Measurements from ENCODE around the gene ZNF112.
"Not testable (repeated sequence)": the region's sequence is repeated elsewhere in the genome, so short reads cannot be mapped to it uniquely, and the experiment has no call there.

ZNF112 gene

GRCh38 chr19:44356383-44357111 is at the start of gene ZNF112:
Gene ZNF112 (minus strand): TSS chr19:44356680. CDS start chr19:44340539, 16,141 bp downstream.
- DNase-seq (ENCODE audit: low read depth): peak; percentile 91

DNA sequence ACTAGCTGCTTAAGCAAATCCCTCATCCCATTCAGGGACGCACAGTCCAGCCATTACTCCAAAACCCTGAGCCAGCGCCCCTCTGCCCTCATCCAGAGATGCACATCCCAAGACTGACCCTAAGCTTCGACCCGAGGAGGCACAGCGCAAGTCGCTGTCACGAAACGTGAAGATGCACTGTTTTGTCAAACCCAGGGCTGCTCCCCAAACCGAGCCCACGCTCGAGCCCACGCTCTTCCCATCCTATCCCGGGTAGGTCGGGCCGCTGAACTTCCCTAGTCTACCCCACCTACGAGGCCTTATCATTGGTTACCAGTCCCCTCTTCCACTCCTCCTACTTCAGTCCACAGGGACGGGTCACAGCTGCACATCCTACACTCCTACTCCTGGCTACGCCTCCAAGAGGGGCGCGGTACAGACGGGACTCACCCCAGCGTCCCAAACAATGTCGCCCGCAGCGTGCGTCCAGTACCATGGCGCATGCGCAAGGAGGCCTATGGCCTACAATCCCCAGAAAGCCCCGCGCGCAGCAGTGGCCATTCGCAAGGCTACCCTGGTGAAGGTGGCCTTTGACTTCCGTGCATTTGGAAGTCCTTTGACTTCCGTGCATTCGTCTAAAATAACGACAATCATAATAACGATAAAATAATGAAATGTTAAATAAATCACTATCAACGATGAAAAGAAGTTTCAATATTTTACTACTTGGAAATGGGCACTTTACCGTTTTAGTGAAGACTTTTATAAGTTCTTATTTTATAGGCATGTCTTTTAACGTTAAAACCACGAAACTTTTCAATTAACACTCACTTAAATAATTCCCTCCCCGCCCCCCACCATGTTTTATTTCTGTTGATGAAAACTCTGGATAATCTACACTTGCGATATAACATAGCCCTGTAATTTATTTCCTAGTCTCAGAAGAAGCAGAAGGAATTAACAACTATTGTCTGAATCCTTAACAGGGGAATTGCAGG is 44.9 kb upstream of the ZNF112 start, which contains the start of gene ZNF285:
Gene ZNF285, minus strand, starts transcription at position 470 of the 977 bp plus-strand sequence. CDS start 4,395 bp downstream, outside the sequence.
- peak; percentile 98 for DNase-seq (ENCODE audit: low read depth)

- DNase-seq (ENCODE audit: low read depth): not testable (repeated sequence)
These were observed 32.8 kb upstream of the ZNF112 start for GRCh38 chr19:44389268-44389667.

GRCh38 chr19:44374789-44375188 is 18.3 kb upstream of the ZNF112 start:
- no peak for DNase-seq (ENCODE audit: low read depth)

DNA sequence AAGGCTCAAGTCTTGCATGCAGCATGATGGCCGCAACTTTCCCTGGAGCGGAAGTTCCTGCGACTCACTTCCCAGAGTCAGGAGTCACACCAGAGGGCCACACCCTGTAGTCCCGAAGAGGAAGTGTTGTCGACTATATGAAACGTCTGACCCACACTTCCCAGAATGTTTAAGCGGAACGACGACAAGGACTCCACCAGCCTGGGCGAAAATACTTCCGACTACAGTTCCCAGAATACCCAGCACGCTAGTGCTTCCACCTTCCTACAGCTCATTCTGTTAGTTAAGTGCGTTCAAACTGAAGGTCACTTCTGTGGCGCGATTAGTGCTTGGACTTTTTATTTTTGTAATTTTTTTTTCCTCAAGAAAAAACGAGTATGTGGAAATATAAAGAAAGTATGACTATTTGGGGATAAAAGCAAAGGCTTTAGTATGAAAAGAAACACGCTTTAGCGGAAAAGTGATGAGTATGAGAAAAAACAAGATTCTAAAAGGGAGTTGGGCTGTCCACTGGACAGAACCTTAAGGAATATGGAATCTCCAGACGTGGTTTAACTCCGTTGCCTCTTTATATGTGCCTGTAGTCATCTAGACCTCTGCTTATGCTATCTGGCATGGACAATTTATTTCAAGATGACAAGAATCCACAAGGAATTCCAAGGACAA is 15.5 kb upstream of the ZNF112 start:
- DNase-seq (ENCODE audit: low read depth): no peak

DNA sequence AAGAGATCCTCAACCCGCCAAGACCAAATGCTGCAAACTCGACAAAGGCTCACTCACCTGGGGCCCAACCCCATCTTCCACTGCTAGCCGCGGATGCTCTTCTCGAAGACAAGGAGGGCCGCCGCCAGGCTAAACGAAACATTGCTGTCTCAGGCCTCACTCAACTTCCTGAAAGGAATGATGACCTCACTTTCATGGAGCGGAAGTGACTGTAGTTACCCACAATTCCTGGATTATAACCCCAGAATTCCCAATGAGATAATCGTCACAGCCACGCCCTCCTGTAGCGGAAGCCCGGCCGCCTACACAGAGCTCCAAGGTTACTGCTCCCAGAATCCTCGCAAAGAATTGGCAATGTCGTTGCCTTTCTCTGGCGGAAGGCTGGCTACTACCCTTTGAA is 10.5 kb upstream of the ZNF112 start:
- DNase-seq (ENCODE audit: low read depth): no peak

GRCh38 chr19:44346556-44346955 is 9.9 kb downstream of the ZNF112 start:
- no peak for DNase-seq (ENCODE audit: low read depth)

DNA sequence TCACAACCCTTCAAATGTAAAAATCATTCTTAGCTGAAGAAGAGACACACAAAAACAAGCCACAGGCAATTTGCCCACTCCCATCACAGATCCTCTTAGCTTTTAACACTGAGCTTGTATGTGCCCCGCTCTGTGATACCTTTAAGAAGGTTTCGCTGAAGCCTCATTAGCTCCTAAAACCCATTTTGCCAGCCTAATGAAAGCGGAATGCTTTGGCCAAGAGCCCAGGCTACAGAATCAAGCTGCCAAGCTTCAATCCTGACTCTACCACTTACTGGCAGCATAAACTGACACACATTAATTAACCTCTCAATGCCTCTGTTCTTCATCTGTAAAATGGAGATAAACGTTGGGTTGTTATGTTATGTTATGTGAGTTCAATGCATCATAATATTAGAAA is 10.5 kb downstream of the ZNF112 start:
- no peak for DNase-seq (ENCODE audit: low read depth)

DNA sequence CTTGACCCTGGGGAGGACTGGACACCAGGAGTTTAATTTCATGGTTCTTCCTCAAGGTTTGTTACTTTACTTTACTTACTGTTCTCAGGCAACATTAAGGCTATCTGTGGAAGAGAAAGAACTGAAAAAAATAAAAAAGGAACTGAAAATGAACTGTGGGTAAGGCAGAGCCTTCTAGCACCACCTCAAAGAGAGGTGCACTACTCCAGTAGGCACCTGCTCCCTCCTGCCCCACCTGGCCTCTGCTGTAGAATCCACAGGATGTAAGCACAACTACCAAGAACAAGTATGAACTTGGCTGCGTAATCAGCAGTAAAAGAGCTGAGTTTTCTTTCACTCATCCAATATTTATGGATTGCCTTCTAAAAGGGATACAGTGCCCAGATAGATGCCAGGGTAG is 12.2 kb downstream of the ZNF112 start:
- DNase-seq (ENCODE audit: low read depth): no peak

DNA sequence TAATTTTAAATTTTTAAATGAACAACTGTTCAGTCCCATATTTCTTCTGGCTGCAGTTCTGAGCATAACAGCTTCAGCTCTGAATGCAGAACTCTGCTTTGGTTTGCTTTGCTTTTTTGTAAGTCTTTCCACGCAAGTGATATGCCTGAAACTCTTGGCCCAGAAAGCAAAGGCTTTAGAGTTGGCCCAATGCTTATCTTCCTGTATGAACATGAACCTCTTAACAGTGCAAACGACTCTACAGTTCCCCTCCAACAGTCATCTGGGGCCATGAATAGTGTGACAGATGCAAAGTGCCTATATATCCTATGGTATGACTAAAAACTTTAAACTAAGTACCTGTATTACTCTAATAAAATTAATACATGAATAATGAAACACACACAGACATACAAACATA is 14.7 kb downstream of the ZNF112 start:
- no peak for DNase-seq (ENCODE audit: low read depth)

- DNase-seq (ENCODE audit: low read depth): not testable (repeated sequence)
These were observed 21.8 kb downstream of the ZNF112 start for GRCh38 chr19:44334639-44335038.

GRCh38 chr19:44332145-44332544 is 24.3 kb downstream of the ZNF112 start:
- no peak for DNase-seq (ENCODE audit: low read depth)

DNA sequence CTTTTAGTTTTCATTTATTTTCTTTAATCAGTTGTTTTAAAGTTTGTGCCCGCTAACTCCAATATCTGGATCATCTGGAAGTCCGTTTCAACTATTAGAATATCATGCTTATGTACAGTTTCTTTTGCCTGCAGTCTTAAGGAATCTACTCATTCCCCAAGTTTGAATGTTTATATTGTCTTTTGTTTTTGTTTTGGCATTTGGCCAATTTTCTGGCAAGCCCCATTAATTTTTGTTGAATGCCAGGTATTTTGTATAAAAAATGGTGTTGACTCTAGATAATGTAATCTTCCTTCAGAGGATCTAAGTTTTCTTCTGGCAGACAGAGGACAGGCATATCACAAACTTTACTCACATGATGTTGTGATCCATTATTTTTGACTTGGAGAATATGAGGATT is 40.6 kb downstream of the ZNF112 start:
- no peak for DNase-seq (ENCODE audit: low read depth)

DNA sequence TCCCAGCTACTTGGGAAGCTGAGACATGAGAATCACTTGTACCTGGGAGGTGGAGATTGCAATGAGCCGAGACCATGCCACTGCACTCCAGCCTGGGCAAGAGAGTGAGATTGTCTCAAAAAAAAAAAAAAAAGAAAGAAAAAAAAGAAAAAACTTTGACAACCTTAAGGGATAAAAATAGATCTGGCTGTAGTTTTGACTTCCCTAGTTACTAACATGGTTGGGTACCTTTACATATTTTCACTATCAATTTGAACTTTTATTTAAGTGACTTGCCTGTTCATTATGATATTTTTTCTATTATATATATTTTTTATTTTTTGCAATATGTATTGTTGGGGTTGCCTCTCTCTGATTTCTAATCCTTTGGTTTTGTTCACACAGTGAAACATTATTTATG is 43.2 kb downstream of the ZNF112 start:
- no peak for DNase-seq (ENCODE audit: low read depth)

DNA sequence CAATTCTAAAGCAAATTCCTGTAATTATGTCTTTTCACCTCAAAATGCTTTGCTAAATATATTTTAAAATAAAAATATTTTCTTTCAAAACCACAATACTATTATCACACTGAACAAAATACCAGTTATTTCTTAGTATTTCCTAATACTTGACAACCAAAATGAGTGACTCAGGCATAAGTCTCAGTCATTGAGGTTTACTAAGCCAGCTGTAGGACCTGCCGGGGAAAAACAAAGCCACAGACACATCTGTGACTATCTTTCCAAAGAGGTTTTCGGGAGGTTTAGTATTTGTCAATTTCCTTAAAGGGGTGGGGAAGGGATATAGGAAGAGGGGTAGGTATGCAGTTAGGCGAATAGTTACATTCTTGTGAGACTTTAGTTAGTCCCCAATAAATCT is 48.5 kb downstream of the ZNF112 start:
- no peak for DNase-seq (ENCODE audit: low read depth)

DNA sequence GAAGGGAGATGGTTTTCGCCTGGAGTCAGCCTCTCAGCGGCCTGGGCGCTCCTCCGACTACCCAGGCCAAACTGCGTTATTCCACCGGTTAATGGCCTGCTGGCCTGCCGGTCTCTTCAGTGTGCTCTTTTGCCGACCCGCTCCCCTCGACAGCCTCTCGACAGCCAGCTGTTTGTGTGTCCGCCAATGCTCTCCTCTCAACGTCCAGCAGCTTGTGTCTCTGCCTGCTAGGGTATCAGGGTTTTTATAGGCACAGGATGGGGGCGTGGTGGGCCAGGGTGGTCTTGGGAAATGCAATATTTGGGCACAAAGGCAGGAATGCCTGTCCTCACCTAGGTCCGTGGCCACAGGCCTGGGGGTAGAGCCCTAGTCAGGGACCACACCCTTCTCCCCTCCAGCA is 50.2 kb downstream of the ZNF112 start:
- DNase-seq (ENCODE audit: low read depth): no peak

GRCh38 chr19:44305457-44305856 is 51.0 kb downstream of the ZNF112 start:
- no peak for DNase-seq (ENCODE audit: low read depth)

DNA sequence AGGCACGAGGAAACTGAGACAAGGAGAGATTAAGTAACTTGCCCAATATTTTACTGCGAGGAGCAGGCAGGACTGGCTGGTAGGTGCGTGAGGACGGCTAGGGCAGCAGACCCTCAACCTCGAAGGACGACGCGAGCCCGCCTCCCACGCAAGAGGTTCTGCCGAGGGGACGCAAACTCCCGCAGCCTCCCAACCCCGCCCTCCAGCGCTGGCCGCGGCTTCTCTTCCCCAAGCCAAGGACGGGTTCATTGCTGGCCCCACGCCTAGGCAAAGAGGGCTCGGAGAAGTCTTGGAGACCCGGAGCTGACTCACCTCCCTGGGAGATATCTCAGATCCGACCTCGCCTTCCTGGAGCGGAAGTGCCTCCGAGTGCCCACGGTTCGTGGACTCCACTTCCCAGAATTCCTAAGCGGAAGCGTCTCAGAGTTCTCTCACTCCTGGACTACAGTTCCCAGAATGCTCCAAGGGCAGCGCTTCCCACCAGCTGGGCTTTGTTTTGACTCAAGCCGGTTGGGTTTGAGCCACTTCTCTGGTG is 51.8 kb downstream of the ZNF112 start, which contains the start of gene ZNF235:
Gene ZNF235, minus strand, starts transcription at position 367 of the 535 bp plus-strand sequence. CDS start 1,621 bp downstream, outside the sequence.
- peak; percentile 95 for DNase-seq (ENCODE audit: low read depth)

GRCh38 chr19:44303976-44304568 is 52.4 kb downstream of the ZNF112 start:
- DNase-seq (ENCODE audit: low read depth): peak; percentile 34

DNA sequence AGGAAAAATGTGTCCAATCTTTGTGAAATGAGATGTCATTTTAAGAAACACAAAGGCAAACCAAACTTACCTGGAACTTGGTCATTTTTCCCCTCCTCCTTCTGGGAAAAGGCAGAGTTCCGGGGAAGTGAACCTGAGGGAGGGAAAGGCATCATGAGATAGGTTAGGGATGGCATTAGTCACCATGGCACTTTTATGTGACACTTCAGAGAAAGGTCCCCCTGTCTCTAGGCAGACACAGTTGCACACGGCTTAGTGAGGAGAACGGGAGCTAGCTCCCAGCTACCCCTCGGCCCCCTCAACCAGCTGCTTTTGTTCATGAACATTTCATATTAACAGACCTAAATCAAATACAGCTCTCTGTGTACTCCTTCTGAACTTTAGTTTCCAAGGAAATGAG is 53.2 kb downstream of the ZNF112 start:
- no peak for DNase-seq (ENCODE audit: low read depth)

DNA sequence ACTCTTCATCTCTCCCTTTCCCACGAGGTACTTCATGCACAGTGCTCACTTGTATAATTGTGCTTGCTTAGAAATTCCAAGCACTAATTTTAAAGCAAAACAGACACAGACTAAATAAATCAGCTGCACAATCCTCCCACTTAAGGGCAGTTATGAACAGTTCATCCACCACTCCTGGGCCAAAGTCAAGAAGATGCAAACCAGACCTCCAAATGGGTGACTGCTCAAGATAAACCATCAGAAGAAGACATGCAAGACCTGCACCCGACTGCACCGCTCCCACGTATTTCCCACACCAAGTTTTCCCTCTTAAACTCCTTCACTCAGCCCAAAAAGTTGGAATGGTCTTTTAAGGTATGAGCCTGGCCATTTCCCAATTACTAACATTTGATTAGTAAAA is 71.5 kb downstream of the ZNF112 start:
- no peak for DNase-seq (ENCODE audit: low read depth)

- no peak for DNase-seq (ENCODE audit: low read depth)
These were observed 73.6 kb downstream of the ZNF112 start for GRCh38 chr19:44282846-44283245.

All from fibroblast of gingiva (primary cell).